Sigmoid colon (tissue), 4 donors: ENCODE results near the gene UBE2E2.

ENCODE experiments used
- EP300 ChIP-seq, 4 donors: sonication (generic); formaldehyde crosslinking; IDR thresholded peaks; one replicate each; pipeline ENCODE4 v1.6.1; 2017; ENCODE audit warnings: antibody characterized with exemption in 4 of 4
- POLR2A ChIP-seq, 2 donors: fragments of 450-650 bp; IDR thresholded peaks; one replicate each; pipeline ENCODE4 v1.6.1; 2016; ENCODE audit warnings: antibody characterized with exemption in 2 of 2, mild to moderate bottlenecking in 2 of 2, moderate library complexity in 2 of 2

GRCh38 chr3:23198801-23199200 lies 4.3 kb upstream of the UBE2E2 start:
- TF ChIP-seq EP300 (IDR thresholded peaks at IDR 0.05) (no peak), POLR2A (IDR thresholded peaks at IDR 0.05) (no peak)
